NT2/D1 (cell line): ENCODE results near the gene DSCAML1.

Experiments
- SUZ12 ChIP-seq: IDR thresholded peaks from 2 replicates; pipeline ENCODE4 v1.6.1; 2011; ENCODE audit not compliant: insufficient read length, insufficient read depth; ENCODE audit errors: extremely low read depth
- YY1 ChIP-seq: IDR thresholded peaks from 2 replicates; pipeline ENCODE4 v1.6.1; 2011; ENCODE audit not compliant: insufficient read length, insufficient read depth

DNA sequence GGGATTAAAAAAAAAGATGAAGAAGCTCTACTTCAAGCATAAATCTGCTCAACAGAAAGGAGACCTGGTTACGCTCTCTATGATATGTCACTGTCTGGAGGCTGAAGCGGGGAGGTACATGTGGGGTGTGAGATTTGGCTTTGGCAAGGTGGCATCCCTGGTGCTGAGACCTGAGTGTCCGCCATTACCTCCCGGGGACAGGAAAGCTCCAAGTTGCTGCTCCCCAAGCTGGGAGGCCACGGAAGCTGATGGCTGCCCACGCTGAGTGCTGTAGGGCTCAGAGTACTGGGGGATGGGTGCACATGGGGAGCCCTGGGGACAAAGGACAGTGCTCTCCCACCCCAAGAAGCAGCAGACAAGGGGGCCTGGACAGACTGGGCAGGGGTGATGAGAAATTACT, 167.9 kb downstream of the DSCAML1 start:
- TF ChIP-seq YY1 (no peak), SUZ12 (no peak)
